ENCODE data around the gene TPRA1. TPM values are rescaled to one million over a fixed set of nuclear protein-coding genes. Genes with fewer than 3 reads are reported as not detected.

The TPRA1 gene
- polyA plus RNA-seq, 3 donors, result 20.2 to 29.4 (median 23.4) TPM

DNA sequence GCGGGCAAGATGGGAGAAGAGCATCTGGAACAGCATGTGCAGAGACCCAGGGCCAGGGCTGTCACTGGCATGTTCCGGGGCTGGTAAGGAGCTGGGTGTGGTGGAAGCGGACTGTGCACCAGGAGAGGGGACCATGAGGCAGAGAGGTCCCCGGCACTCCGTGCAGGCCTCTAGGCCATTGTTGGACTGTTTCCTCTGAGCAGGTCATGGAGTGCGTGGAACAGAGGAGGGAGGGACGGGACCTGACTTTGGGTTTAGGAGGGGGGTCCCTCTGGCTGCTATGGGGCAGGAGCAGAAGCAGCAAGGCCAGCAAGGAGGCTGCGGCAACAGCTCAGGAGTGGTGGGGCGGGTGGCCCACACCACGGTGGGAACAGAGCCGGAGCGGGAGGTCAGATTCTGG, 47.1 kb downstream of the TPRA1 start:
- Histone ChIP-seq H3K4me2 (replicated peaks; ENCODE audit: extremely low read depth, low read length, poor library complexity, severe bottlenecking) (no peak overlapping the region), H3K79me2 (ENCODE audit: insufficient read depth, low read length) (no peaks in the 10 kb centered on the region), H3K9me3 (replicated peaks in 1 of 2; ENCODE audit: control insufficient read depth in 1 of 2, insufficient read depth in 1 of 2, low read length in 2 of 2) (no peaks in the 10 kb centered on the region), H3K27ac (ENCODE audit: low read depth in 1 of 2, low read length in 2 of 2) (no peak overlapping the region), H3K4me1 (ENCODE audit: control insufficient read depth in 1 of 2, insufficient read depth in 2 of 2, low read length in 2 of 2) (peaks cover 7 to 10% of the 10 kb centered on the region in 2 donors), H3K36me3 (replicated peaks in 1 of 2; ENCODE audit: control insufficient read depth in 1 of 2, insufficient read depth in 2 of 2, low read length in 2 of 2) (no peaks in the 10 kb centered on the region), H2AFZ (ENCODE audit: insufficient read depth, low read depth, low read length, poor library complexity, severe bottlenecking) (no peak overlapping the region), H3K4me3 (replicated peaks in 1 of 3; ENCODE audit: low read depth in 2 of 3, low read length in 3 of 3) (no peak overlapping the region), H3K27me3 (ENCODE audit: control insufficient read depth in 2 of 2, insufficient read depth in 2 of 2, low read length in 2 of 2) (no peaks in the 10 kb centered on the region), H4K20me1 (ENCODE audit: insufficient read depth, low read length) (no peaks in the 10 kb centered on the region), H3K9ac (ENCODE audit: insufficient read depth, low read length, poor library complexity, severe bottlenecking) (no peak overlapping the region)
- H3K9me3 Mint-ChIP-seq, result no peaks in the 10 kb centered on the region
- H3K4me3 Mint-ChIP-seq, result no peak overlapping the region
- H3K4me1 Mint-ChIP-seq, result peaks cover 11% of the 10 kb centered on the region
- 97% methylated on average over 10 of the region's 12 CpGs for WGBS (ENCODE audit: insufficient coverage)
- H3K36me3 Mint-ChIP-seq, result no peaks in the 10 kb centered on the region
- peaks cover 14 to 31% (median 21%) of the 10 kb centered on the region in 3 donors for H3K27me3 Mint-ChIP-seq (ENCODE audit: low read depth in 3 of 3)
- DNase-seq, result no peak
- H3K27ac Mint-ChIP-seq, result no peak overlapping the region
- TF ChIP-seq, protein P1, sequence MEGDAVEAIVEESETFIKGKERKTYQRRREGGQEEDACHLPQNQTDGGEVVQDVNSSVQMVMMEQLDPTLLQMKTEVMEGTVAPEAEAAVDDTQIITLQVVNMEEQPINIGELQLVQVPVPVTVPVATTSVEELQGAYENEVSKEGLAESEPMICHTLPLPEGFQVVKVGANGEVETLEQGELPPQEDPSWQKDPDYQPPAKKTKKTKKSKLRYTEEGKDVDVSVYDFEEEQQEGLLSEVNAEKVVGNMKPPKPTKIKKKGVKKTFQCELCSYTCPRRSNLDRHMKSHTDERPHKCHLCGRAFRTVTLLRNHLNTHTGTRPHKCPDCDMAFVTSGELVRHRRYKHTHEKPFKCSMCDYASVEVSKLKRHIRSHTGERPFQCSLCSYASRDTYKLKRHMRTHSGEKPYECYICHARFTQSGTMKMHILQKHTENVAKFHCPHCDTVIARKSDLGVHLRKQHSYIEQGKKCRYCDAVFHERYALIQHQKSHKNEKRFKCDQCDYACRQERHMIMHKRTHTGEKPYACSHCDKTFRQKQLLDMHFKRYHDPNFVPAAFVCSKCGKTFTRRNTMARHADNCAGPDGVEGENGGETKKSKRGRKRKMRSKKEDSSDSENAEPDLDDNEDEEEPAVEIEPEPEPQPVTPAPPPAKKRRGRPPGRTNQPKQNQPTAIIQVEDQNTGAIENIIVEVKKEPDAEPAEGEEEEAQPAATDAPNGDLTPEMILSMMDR (IDR thresholded peaks at IDR 0.05), result no peak
- intact Hi-C loops (cut with micrococcal nuclease), result loop anchor here (10.0 kb wide), 2 partner anchors 789 to 859 kb away; no protein-coding TSS in a partner anchor

DNA sequence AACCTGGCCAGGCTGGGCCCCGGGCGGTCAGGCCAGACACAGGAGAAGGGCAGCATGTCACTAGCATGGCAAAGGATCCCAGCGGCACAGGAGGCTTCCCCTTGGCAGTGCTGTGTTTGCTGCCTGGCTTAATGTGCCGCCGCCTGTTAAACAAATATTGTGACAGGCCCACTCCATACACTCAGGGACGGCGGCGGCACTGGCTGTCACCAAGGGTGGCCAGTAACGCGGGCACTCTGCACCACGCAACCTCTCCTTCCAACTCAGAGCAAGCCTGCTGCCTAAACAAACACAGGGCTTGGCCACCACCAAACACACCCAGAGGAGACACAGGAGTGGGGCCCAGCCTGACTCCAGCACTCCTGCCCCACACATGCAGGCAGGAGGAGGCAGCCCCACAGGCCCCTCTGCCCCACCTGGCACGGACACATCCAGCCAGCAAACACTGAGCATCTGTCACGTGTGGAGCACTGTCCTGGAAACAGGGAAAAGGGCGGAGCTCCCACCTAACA, 48.0 kb downstream of the TPRA1 start:
- Mint-ChIP-seq H3K4me1 (peaks cover 7% of the 10 kb centered on the region), H3K4me3 (no peak overlapping the region), H3K27ac (no peak overlapping the region), H3K9me3 (no peaks in the 10 kb centered on the region), H3K36me3 (no peaks in the 10 kb centered on the region), H3K27me3 (ENCODE audit: low read depth in 3 of 3) (peaks cover 16 to 26% (median 19%) of the 10 kb centered on the region in 3 donors)
- peaks cover 0 to 4% of the 10 kb centered on the region in 2 donors for H3K4me1 ChIP-seq (ENCODE audit: control insufficient read depth in 1 of 2, insufficient read depth in 2 of 2, low read length in 2 of 2)
- H3K27me3 ChIP-seq (ENCODE audit: control insufficient read depth in 2 of 2, insufficient read depth in 2 of 2, low read length in 2 of 2), result no peaks in the 10 kb centered on the region
- H3K36me3 ChIP-seq (replicated peaks in 1 of 2; ENCODE audit: control insufficient read depth in 1 of 2, insufficient read depth in 2 of 2, low read length in 2 of 2), result no peaks in the 10 kb centered on the region
- H3K9ac ChIP-seq (ENCODE audit: insufficient read depth, low read length, poor library complexity, severe bottlenecking), result no peak overlapping the region
- no peak overlapping the region for H2AFZ ChIP-seq (ENCODE audit: insufficient read depth, low read depth, low read length, poor library complexity, severe bottlenecking)
- intact Hi-C loops (cut with micrococcal nuclease), result loop anchor here (10.0 kb wide), 2 partner anchors 788 to 858 kb away; no protein-coding TSS in a partner anchor
- no peak for DNase-seq
- H3K4me2 ChIP-seq (replicated peaks; ENCODE audit: extremely low read depth, low read length, poor library complexity, severe bottlenecking), result no peak overlapping the region
- H3K4me3 ChIP-seq (replicated peaks in 1 of 3; ENCODE audit: low read depth in 2 of 3, low read length in 3 of 3), result no peak overlapping the region
- WGBS (ENCODE audit: insufficient coverage), result 93% methylated on average over 14 of the region's 14 CpGs
- no peaks in the 10 kb centered on the region for H3K9me3 ChIP-seq (replicated peaks in 1 of 2; ENCODE audit: control insufficient read depth in 1 of 2, insufficient read depth in 1 of 2, low read length in 2 of 2)
- no peak overlapping the region for H3K27ac ChIP-seq (ENCODE audit: low read depth in 1 of 2, low read length in 2 of 2)
- no peaks in the 10 kb centered on the region for H3K79me2 ChIP-seq (ENCODE audit: insufficient read depth, low read length)
- no peaks in the 10 kb centered on the region for H4K20me1 ChIP-seq (ENCODE audit: insufficient read depth, low read length)
- TF ChIP-seq, protein P1 (IDR thresholded peaks at IDR 0.05), result no peak
